Muscle of back (tissue), 11 donors: Measurements from ENCODE around the gene CCR8. TPM values are rescaled to one million over a fixed set of nuclear protein-coding genes. Genes with fewer than 3 reads are reported as not detected.
"Not testable (repeated sequence)": the region's sequence is repeated elsewhere in the genome, so short reads cannot be mapped to it uniquely, and the experiment has no call there.

Experiments
- DNase-seq, 3 donors: peaks; one replicate each; pipeline versions ENCODE4 v3.0.0 to v3.0.0-alpha.2; 2013
- polyA plus RNA-seq, 10 donors: library from polyadenylated mRNA; unstranded; fragments of 120-200 nt; gene quantifications; one replicate each; pipeline ENCODE4 v1.2.1, GENCODE V29; 2013; ENCODE audit not compliant: insufficient read length in 10 of 10

The CCR8 gene
- polyA plus RNA-seq, 10 donors: 0.12 TPM; not detected in 9

- no peak for DNase-seq
These were observed 14.1 kb upstream of the CCR8 start for GRCh38 chr3:39315420-39315819.

GRCh38 chr3:39317571-39318169, 11.8 kb upstream of the CCR8 start:
- DNase-seq: no peak

- no peak for DNase-seq
These were observed 11.2 kb upstream of the CCR8 start for GRCh38 chr3:39318301-39318700.

GRCh38 chr3:39319249-39319648, 10.3 kb upstream of the CCR8 start:
- no peak for DNase-seq

GRCh38 chr3:39321574-39321983, 7.9 kb upstream of the CCR8 start:
- DNase-seq: not testable (repeated sequence)

- DNase-seq: not testable (repeated sequence)
These were observed 7.2 kb upstream of the CCR8 start for GRCh38 chr3:39322209-39322715.

- DNase-seq: no peak
These were observed 6.6 kb upstream of the CCR8 start for GRCh38 chr3:39322936-39323335.

GRCh38 chr3:39323494-39323893, 6.0 kb upstream of the CCR8 start:
- DNase-seq: no peak

GRCh38 chr3:39325236-39325635, 4.3 kb upstream of the CCR8 start:
- DNase-seq: no peak

GRCh38 chr3:39327053-39327745, 2.3 kb upstream of the CCR8 start:
- no peak for DNase-seq

GRCh38 chr3:39327746-39328349, 1.7 kb upstream of the CCR8 start:
- no peak for DNase-seq

- DNase-seq: no peak
These were observed 1.3 kb downstream of the CCR8 start for GRCh38 chr3:39330824-39331223.

GRCh38 chr3:39332525-39332924, 3.0 kb downstream of the CCR8 start:
- no peak for DNase-seq

GRCh38 chr3:39333607-39334006, 4.1 kb downstream of the CCR8 start:
- DNase-seq: no peak

GRCh38 chr3:39334205-39334604, 4.7 kb downstream of the CCR8 start:
- no peak for DNase-seq

- DNase-seq: no peak
These were observed 8.7 kb downstream of the CCR8 start for GRCh38 chr3:39338201-39338600.

- no peak for DNase-seq
These were observed 9.6 kb downstream of the CCR8 start for GRCh38 chr3:39339086-39339485.

GRCh38 chr3:39343076-39343717, 13.7 kb downstream of the CCR8 start:
- DNase-seq: no peak

- no peak for DNase-seq
These were observed 14.3 kb downstream of the CCR8 start for GRCh38 chr3:39343760-39344159.

- no peak for DNase-seq
These were observed 15.3 kb downstream of the CCR8 start for GRCh38 chr3:39344746-39345344.

GRCh38 chr3:39346785-39347585, 17.5 kb downstream of the CCR8 start:
- no peak for DNase-seq

- DNase-seq: no peak
These were observed 18.0 kb downstream of the CCR8 start for GRCh38 chr3:39347586-39347876.
